SK-N-SH (cell line): Measurements from ENCODE around the gene CIAO2B. TPM values are rescaled to one million over a fixed set of nuclear protein-coding genes. Genes with fewer than 3 reads are reported as not detected.

Experiments used
- CTCF ChIA-PET: fragments of 300-600, 350-600 bp; formaldehyde crosslinking; extraction: SDS; loops from one replicate; lab custom pipeline; 2021; lab: Yijun Ruan, JAX
- POLR2A ChIA-PET: fragments of 350-600 bp; sonication (Branson Sonifier 250); formaldehyde crosslinking; extraction: SDS; loops from one replicate; lab custom pipeline; 2020; ENCODE audit warnings: antibody characterized with exemption, inconsistent platforms; lab: Yijun Ruan, JAX
- DNase-seq: peaks from one replicate; pipeline ENCODE4 v3.0.0; 2012
- H2AFZ ChIP-seq: fragments of 200-600 bp; sonication (generic); 2 replicates; pipeline ENCODE4 v1.8.1; 2016; ENCODE audit warnings: antibody characterized with exemption, mild to moderate bottlenecking, low read depth
- H3F3A ChIP-seq: fragments of 200-600 bp; sonication (generic); replicated peaks from 2 replicates; pipeline ENCODE3; 2016; ENCODE audit warnings: antibody characterized with exemption, mild to moderate bottlenecking; ENCODE audit not compliant: insufficient read depth
- H3K27ac ChIP-seq, 2 experiments: fragments of 200-500 bp in 1 of 2; fragments of 200-600 bp in 1 of 2; sonication (Bioruptor generic) in 1 of 2; sonication (generic), shearing (Covaris generic) in 1 of 2; 2 replicates each; pipeline versions ENCODE4 v1.5.1 to v1.6.1; 2014 to 2016; ENCODE audit warnings: low read depth in 2 of 2, inconsistent platforms in 1 of 2, low read length in 1 of 2, mild to moderate bottlenecking in 1 of 2, mixed read lengths in 1 of 2
- H3K27me3 ChIP-seq: fragments of 200-600 bp; sonication (generic), shearing (Covaris generic); 2 replicates; pipeline ENCODE4 v1.6.1; 2016; ENCODE audit warnings: mixed run types; ENCODE audit not compliant: insufficient read depth
- H3K36me3 ChIP-seq, 2 experiments: fragments of 200-500 bp in 1 of 2; fragments of 200-600 bp in 1 of 2; sonication (Bioruptor generic) in 1 of 2; sonication (generic) in 1 of 2; replicated peaks in 1 of 2; 2 replicates each; pipeline versions ENCODE3 to v1.5.1; 2014 to 2016; ENCODE audit warnings: low read length in 1 of 2, mild to moderate bottlenecking in 1 of 2; ENCODE audit not compliant: insufficient read depth in 2 of 2, control insufficient read depth in 1 of 2
- H3K4me1 ChIP-seq, 2 experiments: fragments of 200-500 bp in 1 of 2; fragments of 200-600 bp in 1 of 2; sonication (Bioruptor generic) in 1 of 2; sonication (generic), shearing (Covaris generic) in 1 of 2; 2 replicates each; pipeline versions ENCODE4 v1.5.1 to v1.6.1; 2014 to 2016; ENCODE audit warnings: low read depth in 1 of 2, low read length in 1 of 2, mixed run types in 1 of 2; ENCODE audit not compliant: insufficient read depth in 2 of 2, control insufficient read depth in 1 of 2
- H3K4me2 ChIP-seq: fragments of 200-600 bp; sonication (generic), shearing (Covaris generic); 2 replicates; pipeline ENCODE4 v1.6.1; 2017; ENCODE audit warnings: mixed run types
- H3K4me3 ChIP-seq, 2 experiments: fragments of 200-500 bp in 1 of 2; fragments of 200-600 bp in 1 of 2; sonication (Bioruptor generic) in 1 of 2; sonication (generic), shearing (Covaris generic) in 1 of 2; 2 replicates each; pipeline versions ENCODE4 v1.5.1 to v1.8.1; 2014 to 2016; ENCODE audit warnings: low read depth in 2 of 2, inconsistent platforms in 1 of 2, low read length in 1 of 2, mild to moderate bottlenecking in 1 of 2, mixed read lengths in 1 of 2, moderate library complexity in 1 of 2
- H3K79me2 ChIP-seq: fragments of 200-600 bp; sonication (generic); 2 replicates; pipeline ENCODE4 v1.8.1; 2017; ENCODE audit warnings: mild to moderate bottlenecking; ENCODE audit not compliant: insufficient read depth
- H3K9ac ChIP-seq: fragments of 200-600 bp; sonication (generic); 2 replicates; pipeline ENCODE4 v1.6.1; 2017; ENCODE audit warnings: mixed run types
- H3K9me2 ChIP-seq: fragments of 200-600 bp; sonication (generic); 2 replicates; pipeline ENCODE4 v1.6.1; 2017; ENCODE audit warnings: mixed run types
- H3K9me3 ChIP-seq: fragments of 200-600 bp; sonication (generic); 2 replicates; pipeline ENCODE4 v1.6.1; 2017; ENCODE audit warnings: mixed run types, mild to moderate bottlenecking, moderate library complexity
- H4K20me1 ChIP-seq: fragments of 200-600 bp; sonication (generic); 2 replicates; pipeline ENCODE4 v1.6.1; 2017; ENCODE audit warnings: mild to moderate bottlenecking, mixed run types; ENCODE audit not compliant: insufficient read depth
- EP300 ChIP-seq, 2 experiments: IDR thresholded peaks; 2 replicates each; pipeline versions ENCODE4 v1.4.0 to v1.6.1; 2012; ENCODE audit warnings: borderline replicate concordance in 1 of 2, low read depth in 1 of 2, low read length in 1 of 2
- EZH2phosphoT487 ChIP-seq: fragments of 200-600 bp; sonication (generic); IDR thresholded peaks from 2 replicates; pipeline ENCODE4 v1.6.1; 2017; ENCODE audit warnings: low read depth, mixed run types, mild to moderate bottlenecking, antibody characterized with exemption, moderate library complexity, borderline replicate concordance
- MEF2A ChIP-seq: IDR thresholded peaks from 2 replicates; pipeline ENCODE4 v1.4.0; 2012; ENCODE audit warnings: low read depth, borderline replicate concordance
- NFIC ChIP-seq: IDR thresholded peaks from 2 replicates; pipeline ENCODE4 v1.4.0; 2012; ENCODE audit warnings: borderline replicate concordance
- NRF1 ChIP-seq: IDR thresholded peaks from 2 replicates; pipeline ENCODE4 v1.6.1; 2012; ENCODE audit warnings: low read depth, mild to moderate bottlenecking, low read length
- POLR2AphosphoS5 ChIP-seq: IDR thresholded peaks from 2 replicates; pipeline ENCODE4 v1.6.1; 2012; ENCODE audit warnings: low read depth, low read length
- RAD21 ChIP-seq: IDR thresholded peaks from 2 replicates; pipeline ENCODE4 v1.6.1; 2012; ENCODE audit warnings: mild to moderate bottlenecking, low read length
- RFX5 ChIP-seq: IDR thresholded peaks from 2 replicates; pipeline ENCODE4 v1.6.1; 2012; ENCODE audit warnings: mild to moderate bottlenecking, improper control_type of control experiment, low read length
- RXRA ChIP-seq: IDR thresholded peaks from 2 replicates; pipeline ENCODE4 v1.4.0; 2012; ENCODE audit warnings: low read depth, mild to moderate bottlenecking, borderline replicate concordance
- SMC3 ChIP-seq: IDR thresholded peaks from 2 replicates; pipeline ENCODE4 v1.6.1; 2012; ENCODE audit warnings: low read depth, low read length, improper control_type of control experiment
- TAF1 ChIP-seq: IDR thresholded peaks from 2 replicates; pipeline ENCODE4 v1.6.1; 2012; ENCODE audit warnings: low read depth, mild to moderate bottlenecking, low read length, moderate library complexity, borderline replicate concordance
- TCF12 ChIP-seq: IDR thresholded peaks from 2 replicates; pipeline ENCODE4 v1.4.0; 2012
- YY1 ChIP-seq: IDR thresholded peaks from 2 replicates; pipeline ENCODE4 v1.4.0; 2012; ENCODE audit warnings: low read depth, mild to moderate bottlenecking
- WGBS: methylation state at CpG from one replicate; pipeline ENCODE4 v1.1.6; 2017; ENCODE audit warnings: low lambda C conversion rate; 5-methylcytosine and 5-hydroxymethylcytosine counted together
- polyA plus RNA-seq, 3 experiments: library from polyadenylated mRNA; depleted of rRNA; stranded (reverse); fragments of >200 nt; gene quantifications; 2 replicates each; pipeline ENCODE4 v1.2.3, GENCODE V29; 2012
- TF ChIP-seq, protein P1 (sequence below): IDR thresholded peaks from 2 replicates; pipeline ENCODE4; 2012
- TF ChIP-seq, protein P2 (sequence below): IDR thresholded peaks from 2 replicates; pipeline ENCODE4 v1.6.1; 2012; ENCODE audit warnings: mild to moderate bottlenecking, low read depth, low read length, moderate library complexity
- TF ChIP-seq, protein P3 (sequence below): IDR thresholded peaks from 2 replicates; pipeline ENCODE4 v1.4.0; 2012; ENCODE audit warnings: low read depth
- TF ChIP-seq, protein P4 (sequence below): fragments of 150-350 bp; IDR thresholded peaks from 2 replicates; pipeline ENCODE4 v1.6.1; 2017; ENCODE audit warnings: antibody characterized with exemption, low read length, low read depth, borderline replicate concordance

CIAO2B gene
- polyA plus RNA-seq, 1 of the 3 experiments (the other 2 are of a cell fraction): 665 TPM

DNA sequence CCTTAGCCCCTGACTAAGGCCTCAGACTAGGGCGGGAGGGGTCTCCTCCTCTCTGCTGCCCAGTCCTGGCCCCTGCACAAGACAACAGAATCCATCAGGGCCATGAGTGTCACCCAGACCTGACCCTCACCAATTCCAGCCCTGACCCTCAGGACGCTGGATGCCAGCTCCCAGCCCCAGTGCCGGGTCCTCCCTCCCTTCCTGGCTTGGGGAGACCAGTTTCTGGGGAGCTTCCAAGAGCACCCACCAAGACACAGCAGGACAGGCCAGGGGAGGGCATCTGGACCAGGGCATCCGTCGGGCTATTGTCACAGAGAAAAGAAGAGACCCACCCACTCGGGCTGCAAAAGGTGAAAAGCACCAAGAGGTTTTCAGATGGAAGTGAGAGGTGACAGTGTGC lies 39.5 kb upstream of the CIAO2B start:
- no peak overlapping the region for H3K27ac ChIP-seq
- H4K20me1 ChIP-seq: no peaks in the 10 kb centered on the region
- no peak overlapping the region for H2AFZ ChIP-seq
- no peak overlapping the region for H3K4me3 ChIP-seq
- no peaks in the 10 kb centered on the region; a peak in 1 of 4 replicates for H3K4me1 ChIP-seq
- no peaks in the 10 kb centered on the region for H3K9me3 ChIP-seq
- no peaks in the 10 kb centered on the region for H3F3A ChIP-seq
- no peaks in the 10 kb centered on the region for H3K27me3 ChIP-seq
- no peak overlapping the region for H3K4me2 ChIP-seq
- no peak for DNase-seq
- ChIA-PET POLR2A (no interaction called here), CTCF (interaction anchor here (0.6 to 6.9 kb wide), 8 partner anchors 13 to 443 kb away, joined by 3 to 103 read pairs (median 3); partner anchors contain the start of genes B3GNT9, CES3 and ZDHHC1)
- no peaks in the 10 kb centered on the region for H3K36me3 ChIP-seq
- H3K9me2 ChIP-seq: no peaks in the 10 kb centered on the region
- no peaks in the 10 kb centered on the region for H3K79me2 ChIP-seq
- H3K9ac ChIP-seq: no peak overlapping the region
- TF ChIP-seq NFIC (no peak), TCF12 (no peak), RFX5 (no peak), EP300 (IDR thresholded peaks at IDR 0.05; ENCODE audit: borderline replicate concordance in 1 of 2, low read depth in 1 of 2, low read length in 1 of 2) (no peak), MEF2A (no peak), RXRA (no peak), SMC3 (no peak), NRF1 (no peak), EZH2phosphoT487 (no peak), TAF1 (no peak), RAD21 (no peak), YY1 (no peak), POLR2AphosphoS5 (no peak)
- TF ChIP-seq, protein P1, sequence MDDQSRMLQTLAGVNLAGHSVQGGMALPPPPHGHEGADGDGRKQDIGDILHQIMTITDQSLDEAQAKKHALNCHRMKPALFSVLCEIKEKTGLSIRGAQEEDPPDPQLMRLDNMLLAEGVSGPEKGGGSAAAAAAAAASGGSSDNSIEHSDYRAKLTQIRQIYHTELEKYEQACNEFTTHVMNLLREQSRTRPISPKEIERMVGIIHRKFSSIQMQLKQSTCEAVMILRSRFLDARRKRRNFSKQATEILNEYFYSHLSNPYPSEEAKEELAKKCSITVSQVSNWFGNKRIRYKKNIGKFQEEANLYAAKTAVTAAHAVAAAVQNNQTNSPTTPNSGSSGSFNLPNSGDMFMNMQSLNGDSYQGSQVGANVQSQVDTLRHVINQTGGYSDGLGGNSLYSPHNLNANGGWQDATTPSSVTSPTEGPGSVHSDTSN: no peak
- TF ChIP-seq, protein P2, sequence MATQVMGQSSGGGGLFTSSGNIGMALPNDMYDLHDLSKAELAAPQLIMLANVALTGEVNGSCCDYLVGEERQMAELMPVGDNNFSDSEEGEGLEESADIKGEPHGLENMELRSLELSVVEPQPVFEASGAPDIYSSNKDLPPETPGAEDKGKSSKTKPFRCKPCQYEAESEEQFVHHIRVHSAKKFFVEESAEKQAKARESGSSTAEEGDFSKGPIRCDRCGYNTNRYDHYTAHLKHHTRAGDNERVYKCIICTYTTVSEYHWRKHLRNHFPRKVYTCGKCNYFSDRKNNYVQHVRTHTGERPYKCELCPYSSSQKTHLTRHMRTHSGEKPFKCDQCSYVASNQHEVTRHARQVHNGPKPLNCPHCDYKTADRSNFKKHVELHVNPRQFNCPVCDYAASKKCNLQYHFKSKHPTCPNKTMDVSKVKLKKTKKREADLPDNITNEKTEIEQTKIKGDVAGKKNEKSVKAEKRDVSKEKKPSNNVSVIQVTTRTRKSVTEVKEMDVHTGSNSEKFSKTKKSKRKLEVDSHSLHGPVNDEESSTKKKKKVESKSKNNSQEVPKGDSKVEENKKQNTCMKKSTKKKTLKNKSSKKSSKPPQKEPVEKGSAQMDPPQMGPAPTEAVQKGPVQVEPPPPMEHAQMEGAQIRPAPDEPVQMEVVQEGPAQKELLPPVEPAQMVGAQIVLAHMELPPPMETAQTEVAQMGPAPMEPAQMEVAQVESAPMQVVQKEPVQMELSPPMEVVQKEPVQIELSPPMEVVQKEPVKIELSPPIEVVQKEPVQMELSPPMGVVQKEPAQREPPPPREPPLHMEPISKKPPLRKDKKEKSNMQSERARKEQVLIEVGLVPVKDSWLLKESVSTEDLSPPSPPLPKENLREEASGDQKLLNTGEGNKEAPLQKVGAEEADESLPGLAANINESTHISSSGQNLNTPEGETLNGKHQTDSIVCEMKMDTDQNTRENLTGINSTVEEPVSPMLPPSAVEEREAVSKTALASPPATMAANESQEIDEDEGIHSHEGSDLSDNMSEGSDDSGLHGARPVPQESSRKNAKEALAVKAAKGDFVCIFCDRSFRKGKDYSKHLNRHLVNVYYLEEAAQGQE: no peak
- TF ChIP-seq, protein P3, sequence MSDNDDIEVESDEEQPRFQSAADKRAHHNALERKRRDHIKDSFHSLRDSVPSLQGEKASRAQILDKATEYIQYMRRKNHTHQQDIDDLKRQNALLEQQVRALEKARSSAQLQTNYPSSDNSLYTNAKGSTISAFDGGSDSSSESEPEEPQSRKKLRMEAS: no peak
- TF ChIP-seq, protein P4, sequence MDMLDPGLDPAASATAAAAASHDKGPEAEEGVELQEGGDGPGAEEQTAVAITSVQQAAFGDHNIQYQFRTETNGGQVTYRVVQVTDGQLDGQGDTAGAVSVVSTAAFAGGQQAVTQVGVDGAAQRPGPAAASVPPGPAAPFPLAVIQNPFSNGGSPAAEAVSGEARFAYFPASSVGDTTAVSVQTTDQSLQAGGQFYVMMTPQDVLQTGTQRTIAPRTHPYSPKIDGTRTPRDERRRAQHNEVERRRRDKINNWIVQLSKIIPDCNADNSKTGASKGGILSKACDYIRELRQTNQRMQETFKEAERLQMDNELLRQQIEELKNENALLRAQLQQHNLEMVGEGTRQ: no peak
- 64% methylated on average over 3 of the region's 6 CpGs for WGBS
